Cardiac muscle cell (in vitro differentiated cells and primary cell): ENCODE measurements around the gene FNIP1. TPM values are rescaled to one million over a fixed set of nuclear protein-coding genes. Genes with fewer than 3 reads are reported as not detected.
"Not testable (repeated sequence)": the region's sequence is repeated elsewhere in the genome, so short reads cannot be mapped to it uniquely, and the experiment has no call there.

ENCODE experiments used
- DNase-seq, 2 donors: peaks; one replicate each; pipeline versions ENCODE4 v3.0.0 to v3.0.0-alpha.2; 2010 to 2017; ENCODE audit warnings: low read depth in 1 of 2, low spot score in 1 of 2
- H3K27ac ChIP-seq: fragments of 200-600 bp; sonication (generic); 2 replicates; pipeline ENCODE4 v1.5.1; 2016
- H3K27me3 ChIP-seq: fragments of 200-600 bp; sonication (generic); 2 replicates; pipeline ENCODE4 v1.6.0; 2016; ENCODE audit warnings: control low read depth
- H3K36me3 ChIP-seq: fragments of 200-600 bp; sonication (generic); 2 replicates; pipeline ENCODE4 v1.5.1; 2016; ENCODE audit warnings: control low read depth
- H3K4me1 ChIP-seq: fragments of 200-600 bp; sonication (generic); 2 replicates; pipeline ENCODE4 v1.8.1; 2017; ENCODE audit warnings: low read depth, mild to moderate bottlenecking, mixed run types
- H3K4me3 ChIP-seq: fragments of 200-600 bp; sonication (generic); 2 replicates; pipeline ENCODE4 v1.5.1; 2016; ENCODE audit warnings: mild to moderate bottlenecking
- H3K9me3 ChIP-seq: fragments of 200-600 bp; sonication (generic); 2 replicates; pipeline ENCODE4 v1.5.1; 2017; ENCODE audit warnings: low read depth, mild to moderate bottlenecking, control low read depth
- CTCF ChIP-seq: IDR thresholded peaks from 2 replicates; pipeline ENCODE4 v1.5.1; 2012; ENCODE audit warnings: low read depth, mild to moderate bottlenecking, low read length
- polyA plus RNA-seq: library from polyadenylated mRNA; unstranded; fragments of >200 nt; fragmentation: Nextera tagmentation; extraction: Ambion mirVana; gene quantifications from 2 replicates; pipeline ENCODE4 v1.2.1, GENCODE V29; 2016
- total RNA-seq: library from RNA; depleted of rRNA; stranded (reverse); fragments of >200 nt; gene quantifications from 2 replicates; pipeline ENCODE4 v1.2.3, GENCODE V29; 2016

FNIP1 gene
- total and polyA plus RNA-seq, 2 experiments from 2014 or later = 10.1 to 24.4 TPM

DNA sequence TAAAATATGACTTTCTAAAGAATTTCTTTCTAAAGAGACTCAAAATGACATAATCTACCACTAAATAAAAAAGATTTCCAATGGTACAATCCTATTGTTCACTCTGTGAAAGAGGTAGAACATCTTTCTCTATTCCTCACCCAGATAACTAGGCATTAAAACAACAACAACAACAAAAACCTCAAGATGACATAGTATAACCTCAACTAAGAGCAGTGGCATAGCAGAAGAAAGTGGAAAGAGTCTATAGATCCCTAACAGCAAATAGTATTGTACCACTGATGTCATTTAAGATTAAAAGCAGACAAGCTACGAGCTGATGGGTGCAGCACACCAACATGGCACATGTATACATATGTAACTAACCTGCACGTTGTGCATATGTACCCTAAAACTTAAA lies 191.7 kb downstream of the FNIP1 start:
- Histone ChIP-seq H3K27me3 (no peaks in the 10 kb centered on the region), H3K27ac (no peak overlapping the region), H3K36me3 (peaks cover 3% of the 10 kb centered on the region), H3K4me3 (no peak overlapping the region), H3K9me3 (no peaks in the 10 kb centered on the region), H3K4me1 (peaks cover 13% of the 10 kb centered on the region)
- TF ChIP-seq CTCF = no peak
- no peak for DNase-seq

GRCh38 chr5:131595088-131596033 lies 201.5 kb downstream of the FNIP1 start:
- Histone ChIP-seq H3K36me3 (peaks cover 7% of the 10 kb centered on the region), H3K4me3 (no peak overlapping the region), H3K27me3 (no peaks in the 10 kb centered on the region), H3K27ac (no peak overlapping the region), H3K4me1 (peaks cover 2% of the 10 kb centered on the region), H3K9me3 (no peaks in the 10 kb centered on the region)
- no peak for TF ChIP-seq CTCF
- DNase-seq = no peak

GRCh38 chr5:131593921-131594320 lies 202.9 kb downstream of the FNIP1 start:
- no peak for DNase-seq
- Histone ChIP-seq H3K9me3 (no peaks in the 10 kb centered on the region), H3K36me3 (peaks cover 7% of the 10 kb centered on the region), H3K4me1 (peaks cover 2% of the 10 kb centered on the region), H3K4me3 (no peak overlapping the region), H3K27me3 (no peaks in the 10 kb centered on the region), H3K27ac (no peak overlapping the region)
- no peak for TF ChIP-seq CTCF

DNA sequence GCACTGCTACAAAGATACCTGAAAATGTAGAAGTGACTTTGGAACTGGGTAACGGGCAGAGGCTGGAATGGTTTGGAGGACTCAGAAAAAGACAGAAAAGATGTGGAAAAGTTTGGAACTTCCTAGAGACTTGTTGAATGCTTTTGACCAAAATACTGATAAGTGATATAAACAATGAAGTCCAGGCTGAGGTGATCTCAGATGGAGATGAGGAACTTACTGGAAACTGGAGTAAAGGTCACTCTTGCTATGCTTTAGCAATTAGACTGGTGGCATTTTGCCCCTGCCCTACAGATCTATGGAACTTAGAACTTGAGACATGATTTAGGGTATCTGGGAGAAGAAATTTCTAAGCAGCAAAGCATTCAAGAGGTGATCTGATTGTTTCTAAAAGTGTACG lies 203.4 kb downstream of the FNIP1 start:
- not testable (repeated sequence) for H3K4me3 ChIP-seq, H3K9me3 ChIP-seq, H3K36me3 ChIP-seq, H3K4me1 ChIP-seq, H3K27ac ChIP-seq, H3K27me3 ChIP-seq
- DNase-seq = peak in 1 of 2 donors; percentile 6

Other genes starting within 250 kb of the FNIP1 start
- 16.0 and 22.3 TPM in 2 replicates for gene RAPGEF6, start 161.8 kb downstream of the FNIP1 start, total RNA-seq
- gene RAPGEF6, start 161.8 kb downstream of the FNIP1 start, polyA plus RNA-seq = 8.5 and 10.8 TPM in 2 replicates
- not detected in 2 replicates for gene MEIKIN, start 148.6 kb upstream of the FNIP1 start, total RNA-seq
- not detected in 2 replicates for gene MEIKIN, start 148.6 kb upstream of the FNIP1 start, polyA plus RNA-seq
- 0.18 and 0.56 TPM in 2 replicates for gene ACSL6, start 214.6 kb upstream of the FNIP1 start, total RNA-seq
- 0.48 TPM in 1 of 2 replicates, not detected in the other for gene ACSL6, start 214.6 kb upstream of the FNIP1 start, polyA plus RNA-seq